ENCODE results near the gene LSM7. TPM values are rescaled to one million over a fixed set of nuclear protein-coding genes. Genes with fewer than 3 reads are reported as not detected.

LSM7 gene
- total and polyA plus RNA-seq, 7 donors, result 51.5 to 427 (median 139) TPM

DNA sequence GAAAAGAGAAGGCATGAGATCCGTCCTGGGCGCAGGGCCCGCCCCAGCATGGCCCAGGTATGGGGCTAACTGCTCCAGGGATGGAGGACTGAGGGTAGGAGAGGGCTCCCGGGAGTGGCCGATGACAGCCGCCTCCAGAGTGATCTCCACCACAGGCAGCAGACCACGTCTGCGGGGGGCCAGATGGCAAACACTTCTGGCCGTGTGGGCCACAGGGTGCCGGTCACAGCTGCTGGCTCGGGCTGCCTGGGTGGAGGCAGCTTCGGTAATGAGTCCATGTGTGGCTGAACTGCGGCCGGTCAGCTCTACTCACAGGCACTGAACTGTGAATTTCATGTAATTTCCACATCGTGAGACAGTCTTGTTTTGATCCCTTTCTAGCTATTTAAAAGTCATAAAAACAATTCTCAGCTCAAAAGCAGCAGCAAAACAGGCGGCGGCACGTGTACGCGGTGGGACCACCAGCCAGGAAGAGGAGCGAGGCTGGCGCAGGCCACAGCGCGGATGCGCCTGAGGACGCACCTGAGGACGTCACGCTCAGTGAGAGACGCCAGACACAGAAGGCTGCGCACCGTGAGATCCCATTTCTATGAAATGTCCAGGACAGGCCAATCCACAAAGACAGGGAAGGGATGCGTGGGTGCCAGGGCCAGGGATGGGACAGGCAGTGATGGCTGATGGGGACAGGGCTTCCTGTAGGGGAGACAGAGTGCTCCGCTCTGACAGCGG, 4.0 kb downstream of the LSM7 start:
- Histone ChIP-seq H3K36me3 (peaks cover 0 to 47% (median 14%) of the 10 kb centered on the region in 4 donors), H3K27ac (no peak overlapping the region), H3K4me1 (peaks cover 0 to 26% (median 19%) of the 10 kb centered on the region in 4 donors), H3K27me3 (no peaks in the 10 kb centered on the region), H3K9me3 (no peaks in the 10 kb centered on the region), H3K4me3 (no peak overlapping the region)
- 73 to 88% methylated on average over 34 of the region's 34 CpGs for WGBS, 2 donors
- intact Hi-C loops (cut with DNase I), result no loop called here
- TF ChIP-seq POLR2AphosphoS5 (IDR thresholded peaks at IDR 0.05) (no peak), POLR2A (IDR thresholded peaks at IDR 0.05) (no peak)
- TF ChIP-seq, protein P1, sequence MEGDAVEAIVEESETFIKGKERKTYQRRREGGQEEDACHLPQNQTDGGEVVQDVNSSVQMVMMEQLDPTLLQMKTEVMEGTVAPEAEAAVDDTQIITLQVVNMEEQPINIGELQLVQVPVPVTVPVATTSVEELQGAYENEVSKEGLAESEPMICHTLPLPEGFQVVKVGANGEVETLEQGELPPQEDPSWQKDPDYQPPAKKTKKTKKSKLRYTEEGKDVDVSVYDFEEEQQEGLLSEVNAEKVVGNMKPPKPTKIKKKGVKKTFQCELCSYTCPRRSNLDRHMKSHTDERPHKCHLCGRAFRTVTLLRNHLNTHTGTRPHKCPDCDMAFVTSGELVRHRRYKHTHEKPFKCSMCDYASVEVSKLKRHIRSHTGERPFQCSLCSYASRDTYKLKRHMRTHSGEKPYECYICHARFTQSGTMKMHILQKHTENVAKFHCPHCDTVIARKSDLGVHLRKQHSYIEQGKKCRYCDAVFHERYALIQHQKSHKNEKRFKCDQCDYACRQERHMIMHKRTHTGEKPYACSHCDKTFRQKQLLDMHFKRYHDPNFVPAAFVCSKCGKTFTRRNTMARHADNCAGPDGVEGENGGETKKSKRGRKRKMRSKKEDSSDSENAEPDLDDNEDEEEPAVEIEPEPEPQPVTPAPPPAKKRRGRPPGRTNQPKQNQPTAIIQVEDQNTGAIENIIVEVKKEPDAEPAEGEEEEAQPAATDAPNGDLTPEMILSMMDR (IDR thresholded peaks at IDR 0.05), result no peak
- DNase-seq, result no peak

DNA sequence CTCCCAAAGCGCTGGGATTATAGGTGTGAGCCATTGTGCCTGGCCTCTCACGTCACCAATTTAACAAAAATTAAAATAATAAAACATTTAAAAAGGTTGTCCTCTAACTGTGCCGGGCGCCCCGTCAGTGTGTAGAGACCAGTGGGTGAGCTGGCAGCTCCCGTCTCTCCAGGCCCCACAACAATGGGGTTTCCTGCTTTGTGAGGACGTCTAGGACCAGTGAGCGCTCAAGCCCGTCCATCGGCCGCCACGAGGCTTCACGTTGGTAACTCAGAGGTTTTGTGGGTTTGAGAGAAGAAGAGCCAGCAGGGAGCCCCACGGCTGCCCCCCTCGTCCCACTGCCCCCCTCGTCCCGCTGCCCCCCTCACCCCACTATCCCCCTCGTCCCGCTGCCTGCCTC, 4.7 kb downstream of the LSM7 start:
- H3K27me3 ChIP-seq, result no peaks in the 10 kb centered on the region
- no peak overlapping the region for H3K27ac ChIP-seq
- no peak for DNase-seq
- H3K4me3 ChIP-seq, result no peak overlapping the region
- H3K36me3 ChIP-seq, result peaks cover 0 to 47% (median 14%) of the 10 kb centered on the region in 4 donors
- TF ChIP-seq, protein P1 (IDR thresholded peaks at IDR 0.05), result no peak
- TF ChIP-seq EP300 (IDR thresholded peaks at IDR 0.05), result no peak
- no peak for TF ChIP-seq POLR2A (IDR thresholded peaks at IDR 0.05)
- no peak for TF ChIP-seq POLR2AphosphoS5 (IDR thresholded peaks at IDR 0.05)
- peaks cover 0 to 19% (median 15%) of the 10 kb centered on the region in 4 donors for H3K4me1 ChIP-seq
- WGBS, 2 donors, result 84 to 92% methylated on average over 19 of the region's 19 CpGs
- intact Hi-C loops (cut with DNase I), result no loop called here
- H3K9me3 ChIP-seq, result no peaks in the 10 kb centered on the region

GRCh38 chr19:2321565-2322283, 6.7 kb downstream of the LSM7 start:
- no peaks in the 10 kb centered on the region for H3K27me3 ChIP-seq
- H3K4me1 ChIP-seq, result peaks cover 0 to 6% (median 3%) of the 10 kb centered on the region in 4 donors
- DNase-seq, result no peak
- peaks cover 0 to 47% (median 14%) of the 10 kb centered on the region in 4 donors for H3K36me3 ChIP-seq
- H3K27ac ChIP-seq, result no peak overlapping the region
- H3K4me3 ChIP-seq, result no peak overlapping the region
- intact Hi-C loops (cut with DNase I), result no loop called here
- WGBS, 2 donors, result 93% methylated on average over 39 of the region's 39 CpGs
- TF ChIP-seq EP300 (IDR thresholded peaks at IDR 0.05), result no peak
- no peak for TF ChIP-seq POLR2A (IDR thresholded peaks at IDR 0.05)
- TF ChIP-seq, protein P1 (IDR thresholded peaks at IDR 0.05), result no peak
- no peak for TF ChIP-seq POLR2AphosphoS5 (IDR thresholded peaks at IDR 0.05)
- H3K9me3 ChIP-seq, result no peaks in the 10 kb centered on the region

DNA sequence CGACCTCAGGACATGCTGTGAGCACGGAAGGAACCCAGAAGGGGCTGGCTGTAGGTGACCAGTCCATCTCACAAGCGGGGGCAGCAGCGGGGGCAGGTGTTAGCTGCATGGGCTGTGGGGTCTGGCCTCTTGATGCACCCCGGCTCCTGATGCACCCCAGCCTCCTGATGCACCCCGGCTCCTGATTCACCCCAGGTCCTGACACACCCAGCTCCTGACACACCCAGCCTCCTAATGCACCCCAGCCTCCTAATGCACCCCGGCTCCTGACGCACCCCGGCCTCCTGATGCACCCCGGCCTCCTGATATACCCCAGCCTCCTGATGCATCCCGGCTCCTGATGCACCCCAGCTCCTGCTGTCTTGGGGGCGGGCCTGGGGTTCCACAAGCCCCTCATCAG, 7.4 kb downstream of the LSM7 start:
- Histone ChIP-seq H3K4me3 (no peak overlapping the region), H3K27me3 (no peaks in the 10 kb centered on the region), H3K36me3 (peaks cover 0 to 47% (median 14%) of the 10 kb centered on the region in 4 donors), H3K27ac (no peak overlapping the region), H3K9me3 (no peaks in the 10 kb centered on the region), H3K4me1 (peaks cover 0 to 4% (median 0%) of the 10 kb centered on the region in 4 donors)
- intact Hi-C loops (cut with DNase I), result no loop called here
- 88 to 89% methylated on average over 12 of the region's 12 CpGs for WGBS, 2 donors
- TF ChIP-seq, protein P1 (IDR thresholded peaks at IDR 0.05), result no peak
- TF ChIP-seq POLR2AphosphoS5 (IDR thresholded peaks at IDR 0.05) (no peak), EP300 (IDR thresholded peaks at IDR 0.05) (no peak), POLR2A (IDR thresholded peaks at IDR 0.05) (no peak)
- no peak for DNase-seq
